H9 (cell line): ENCODE data around the gene CCBE1. TPM values are rescaled to one million over a fixed set of nuclear protein-coding genes. Genes with fewer than 3 reads are reported as not detected.

Experiments
- DNase-seq: peaks from one replicate; pipeline ENCODE4 v3.0.0-alpha.2; 2017
- H2AFZ ChIP-seq: one replicate; pipeline ENCODE4 v1.6.1; 2013; ENCODE audit warnings: mild to moderate bottlenecking, low read length, control low read depth, moderate library complexity
- H2AK5ac ChIP-seq: 2 replicates; pipeline ENCODE4 v1.6.1; 2013; ENCODE audit warnings: low read length, control low read depth, mixed read lengths; ENCODE audit not compliant: insufficient read length
- H2BK120ac ChIP-seq: one replicate; pipeline ENCODE4 v1.6.1; 2013; ENCODE audit warnings: low read depth, mild to moderate bottlenecking, low read length, control low read depth, inconsistent platforms; ENCODE audit not compliant: poor library complexity, severe bottlenecking
- H2BK12ac ChIP-seq: 2 replicates; pipeline ENCODE4 v1.6.1; 2013; ENCODE audit warnings: low read length, control low read depth, mixed read lengths, low read depth; ENCODE audit not compliant: insufficient read length
- H2BK15ac ChIP-seq: 2 replicates; pipeline ENCODE4 v1.6.1; 2013; ENCODE audit warnings: low read depth, low read length, control low read depth
- H2BK20ac ChIP-seq: one replicate; pipeline ENCODE4 v1.6.1; 2013; ENCODE audit warnings: low read depth, mild to moderate bottlenecking, low read length, control low read depth, inconsistent platforms; ENCODE audit not compliant: poor library complexity, severe bottlenecking
- H2BK5ac ChIP-seq: 2 replicates; pipeline ENCODE4 v1.6.1; 2013; ENCODE audit warnings: low read length, control low read depth, mixed read lengths; ENCODE audit not compliant: insufficient read length
- H3K14ac ChIP-seq: 2 replicates; pipeline ENCODE4 v1.6.1; 2013; ENCODE audit warnings: low read length, control low read depth; ENCODE audit not compliant: insufficient read depth
- H3K18ac ChIP-seq: 2 replicates; pipeline ENCODE4 v1.6.1; 2013; ENCODE audit warnings: low read depth, mild to moderate bottlenecking, mixed read lengths, low read length, control low read depth; ENCODE audit not compliant: insufficient read length
- H3K23ac ChIP-seq: 2 replicates; pipeline ENCODE4 v1.6.1; 2013; ENCODE audit warnings: low read length, control low read depth, mixed read lengths, low read depth; ENCODE audit not compliant: insufficient read length
- H3K23me2 ChIP-seq: 2 replicates; pipeline ENCODE4 v1.6.1; 2013; ENCODE audit warnings: low read depth, mild to moderate bottlenecking, mixed read lengths, low read length, control low read depth; ENCODE audit not compliant: insufficient read length, poor library complexity, severe bottlenecking
- H3K27ac ChIP-seq: 2 replicates; pipeline ENCODE4 v1.5.1; 2013; ENCODE audit warnings: low read length, control low read depth, mixed read lengths, low read depth; ENCODE audit not compliant: insufficient read length
- H3K27me3 ChIP-seq: 2 replicates; pipeline ENCODE4 v1.6.1; 2013; ENCODE audit warnings: low read length, control low read depth, inconsistent platforms; ENCODE audit not compliant: insufficient read depth
- H3K4ac ChIP-seq: 2 replicates; pipeline ENCODE4 v1.6.1; 2013; ENCODE audit warnings: low read depth, mild to moderate bottlenecking, control low read depth, inconsistent platforms, low read length, moderate library complexity
- H3K4me1 ChIP-seq: 2 replicates; pipeline ENCODE4 v1.6.1; 2013; ENCODE audit warnings: low read length, control low read depth, inconsistent platforms; ENCODE audit not compliant: insufficient read depth
- H3K4me2 ChIP-seq: 2 replicates; pipeline ENCODE4 v1.6.1; 2013; ENCODE audit warnings: low read length, control low read depth, mixed read lengths; ENCODE audit not compliant: insufficient read length, insufficient read depth
- H3K56ac ChIP-seq: 2 replicates; pipeline ENCODE4 v1.6.1; 2013; ENCODE audit warnings: low read depth, mild to moderate bottlenecking, mixed read lengths, low read length, control low read depth; ENCODE audit not compliant: insufficient read length
- H3K79me1 ChIP-seq: 2 replicates; pipeline ENCODE4 v1.6.1; 2013; ENCODE audit warnings: low read depth, mild to moderate bottlenecking, moderate library complexity, low read length, control low read depth, inconsistent platforms; ENCODE audit not compliant: insufficient read depth, poor library complexity, severe bottlenecking
- H3K79me2 ChIP-seq: 2 replicates; pipeline ENCODE4 v1.6.1; 2013; ENCODE audit warnings: low read length, control low read depth, inconsistent platforms; ENCODE audit not compliant: insufficient read depth
- H3K9ac ChIP-seq: 2 replicates; pipeline ENCODE4 v1.6.1; 2013; ENCODE audit warnings: low read length, control low read depth, mixed read lengths; ENCODE audit not compliant: insufficient read length; ENCODE audit errors: extremely low read depth
- H3K9me3 ChIP-seq: one replicate; pipeline ENCODE4 v1.6.1; 2013; ENCODE audit warnings: low read depth, low read length, inconsistent platforms; ENCODE audit not compliant: control insufficient read depth
- H3T11ph ChIP-seq: one replicate; pipeline ENCODE4 v1.6.1; 2013; ENCODE audit warnings: mild to moderate bottlenecking, low read length, control low read depth, inconsistent platforms
- H4K20me1 ChIP-seq: one replicate; pipeline ENCODE4 v1.6.1; 2013; ENCODE audit not compliant: control insufficient read depth, insufficient read length, insufficient read depth
- H4K5ac ChIP-seq: 2 replicates; pipeline ENCODE4 v1.6.1; 2013; ENCODE audit warnings: low read depth, mild to moderate bottlenecking, mixed read lengths, low read length, control low read depth; ENCODE audit not compliant: insufficient read length
- H4K8ac ChIP-seq: replicated peaks from 2 replicates; pipeline ENCODE4 v1.6.1; 2013; ENCODE audit warnings: low read length, control low read depth, mixed read lengths, low read depth; ENCODE audit not compliant: insufficient read length
- H4K91ac ChIP-seq: 2 replicates; pipeline ENCODE4 v1.6.1; 2013; ENCODE audit warnings: low read depth, mild to moderate bottlenecking, moderate library complexity, mixed read lengths, low read length, control low read depth; ENCODE audit not compliant: insufficient read length
- H3K27ac Mint-ChIP-seq, 3 experiments: 2 replicates in 2 of 3; 3 replicates in 1 of 3; pipeline ENCODE4 v1.8.0; 2020 to 2021; ENCODE audit warnings: mixed read lengths in 3 of 3, mild to moderate bottlenecking in 1 of 3, moderate library complexity in 1 of 3
- H3K27me3 Mint-ChIP-seq: 2 replicates; pipeline ENCODE4 v1.8.0; 2021; ENCODE audit warnings: low read depth, mild to moderate bottlenecking, moderate library complexity, mixed read lengths
- H3K36me3 Mint-ChIP-seq, 3 experiments: 2 replicates in 2 of 3; 3 replicates in 1 of 3; pipeline ENCODE4 v1.8.0; 2020 to 2021; ENCODE audit warnings: low read depth in 3 of 3, mixed read lengths in 3 of 3; ENCODE audit not compliant: insufficient read depth in 1 of 3
- H3K4me1 Mint-ChIP-seq, 2 experiments: 2 replicates each; pipeline ENCODE4 v1.8.0; 2020; ENCODE audit warnings: mixed read lengths in 2 of 2
- H3K4me3 Mint-ChIP-seq, 2 experiments: 2 replicates in 1 of 2; 3 replicates in 1 of 2; pipeline ENCODE4 v1.8.0; 2020 to 2021; ENCODE audit warnings: mild to moderate bottlenecking in 2 of 2, mixed read lengths in 2 of 2, moderate library complexity in 1 of 2
- H3K9me3 Mint-ChIP-seq, 2 experiments: 2 replicates in 1 of 2; 3 replicates in 1 of 2; pipeline ENCODE4 v1.8.0; 2020; ENCODE audit warnings: mild to moderate bottlenecking in 2 of 2, mixed read lengths in 2 of 2, moderate library complexity in 1 of 2
- WGBS: extraction: QIAGEN DNeasy Blood & Tissue Kit; methylation state at CpG from one replicate; pipeline ENCODE4 v1.1.7; 2013; ENCODE audit warnings: missing lambda C conversion rate, low lambda C conversion rate, mixed read lengths; ENCODE audit not compliant: insufficient read length; ENCODE audit errors: extremely low coverage; 5-methylcytosine and 5-hydroxymethylcytosine counted together
- total RNA-seq: library from RNA; stranded (reverse); gene quantifications from 2 replicates; pipeline ENCODE4 v1.2.1, GENCODE V29; 2021
- TF ChIP-seq, protein P1 (sequence below): fragments of 200-600 bp; sonication (generic); conservative IDR thresholded peaks from 3 replicates; pipeline ENCODE4 v1.8.0; 2021; ENCODE audit warnings: antibody characterized with exemption, mild to moderate bottlenecking

CCBE1 gene
- total RNA-seq, 1 experiment from 2014 or later: 0.39 TPM

DNA sequence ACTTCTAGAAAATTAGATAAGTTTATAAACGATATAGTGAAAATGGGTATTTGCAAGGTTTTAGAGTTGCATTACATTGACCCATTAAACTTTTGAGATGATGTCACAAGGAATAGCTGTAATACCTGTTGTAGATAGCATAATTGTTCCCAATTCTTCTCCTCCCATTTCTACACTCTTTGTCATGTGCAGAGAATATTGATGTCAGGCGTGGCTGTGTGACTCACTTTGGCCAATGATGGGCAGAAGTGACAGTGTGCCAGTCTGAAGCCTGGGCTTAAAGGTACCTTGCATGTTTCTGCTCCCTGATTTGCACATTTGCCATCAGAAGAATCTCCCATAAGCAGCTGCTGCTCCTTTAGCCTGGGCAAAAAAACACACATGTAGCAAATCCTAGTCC lies 26.9 kb upstream of the CCBE1 start:
- Histone ChIP-seq H3K4ac (no peak overlapping the region), H3K79me2 (no peaks in the 10 kb centered on the region), H4K5ac (no peak overlapping the region), H3K23me2 (no peaks in the 10 kb centered on the region), H3T11ph (no peak overlapping the region), H3K18ac (no peak overlapping the region), H3K56ac (no peak overlapping the region), H3K14ac (no peak overlapping the region), H2BK20ac (no peak overlapping the region), H3K79me1 (no peaks in the 10 kb centered on the region), H3K27me3 (no peaks in the 10 kb centered on the region), H4K91ac (no peak overlapping the region), H2BK15ac (no peak overlapping the region), H3K23ac (no peak overlapping the region), H4K20me1 (no peaks in the 10 kb centered on the region), H3K9ac (no peak overlapping the region), H3K9me3 (no peaks in the 10 kb centered on the region), H2AFZ (no peak overlapping the region), H3K4me2 (no peak overlapping the region), H2BK120ac (no peak overlapping the region), H4K8ac (no peak overlapping the region), H2BK5ac (no peak overlapping the region), H3K27ac (no peak overlapping the region), H2BK12ac (no peak overlapping the region), H2AK5ac (no peak overlapping the region), H3K4me1 (no peaks in the 10 kb centered on the region)
- Mint-ChIP-seq H3K4me1 (peaks cover 2 to 6% of the 10 kb centered on the region in 2 experiments; a peak in 2 of 4 replicates), H3K36me3 (no peaks in the 10 kb centered on the region; a peak in 1 of 7 replicates), H3K27ac (no peak overlapping the region), H3K4me3 (no peak overlapping the region), H3K9me3 (peaks cover 3 to 4% of the 10 kb centered on the region in 2 experiments; a peak in 1 of 5 replicates), H3K27me3 (peaks cover 5% of the 10 kb centered on the region)
- DNase-seq: no peak
- WGBS: no CpG with 5 or more reads among the region's 2 CpGs
- TF ChIP-seq, protein P1, sequence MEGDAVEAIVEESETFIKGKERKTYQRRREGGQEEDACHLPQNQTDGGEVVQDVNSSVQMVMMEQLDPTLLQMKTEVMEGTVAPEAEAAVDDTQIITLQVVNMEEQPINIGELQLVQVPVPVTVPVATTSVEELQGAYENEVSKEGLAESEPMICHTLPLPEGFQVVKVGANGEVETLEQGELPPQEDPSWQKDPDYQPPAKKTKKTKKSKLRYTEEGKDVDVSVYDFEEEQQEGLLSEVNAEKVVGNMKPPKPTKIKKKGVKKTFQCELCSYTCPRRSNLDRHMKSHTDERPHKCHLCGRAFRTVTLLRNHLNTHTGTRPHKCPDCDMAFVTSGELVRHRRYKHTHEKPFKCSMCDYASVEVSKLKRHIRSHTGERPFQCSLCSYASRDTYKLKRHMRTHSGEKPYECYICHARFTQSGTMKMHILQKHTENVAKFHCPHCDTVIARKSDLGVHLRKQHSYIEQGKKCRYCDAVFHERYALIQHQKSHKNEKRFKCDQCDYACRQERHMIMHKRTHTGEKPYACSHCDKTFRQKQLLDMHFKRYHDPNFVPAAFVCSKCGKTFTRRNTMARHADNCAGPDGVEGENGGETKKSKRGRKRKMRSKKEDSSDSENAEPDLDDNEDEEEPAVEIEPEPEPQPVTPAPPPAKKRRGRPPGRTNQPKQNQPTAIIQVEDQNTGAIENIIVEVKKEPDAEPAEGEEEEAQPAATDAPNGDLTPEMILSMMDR: no peak
